ENCODE results near the gene HBZ. TPM values are rescaled to one million over a fixed set of nuclear protein-coding genes. Genes with fewer than 3 reads are reported as not detected.
"Not testable (repeated sequence)": the region's sequence is repeated elsewhere in the genome, so short reads cannot be mapped to it uniquely, and the experiment has no call there.

Gene HBZ
- total and polyA plus RNA-seq, 2 experiments from 2014 or later, result 0.28 TPM; not detected in 1

GRCh38 chr16:173928-174769, 21.7 kb downstream of the HBZ start:
- H3K36me3 ChIP-seq (replicated peaks; ENCODE audit: insufficient read depth, low read depth); H2AFZ ChIP-seq; H3K79me2 ChIP-seq; H3K27ac ChIP-seq; H3K4me2 ChIP-seq; H3K9me3 ChIP-seq (ENCODE audit: low read depth); DNase-seq (ENCODE audit: low spot score); H3K9me2 ChIP-seq (replicated peaks; ENCODE audit: insufficient read depth); H3K4me3 ChIP-seq; H4K20me1 ChIP-seq (ENCODE audit: insufficient read depth, poor library complexity, severe bottlenecking); H3K4me1 ChIP-seq (ENCODE audit: insufficient read depth): not testable (repeated sequence)
- H3K27me3 ChIP-seq, result peaks cover 46% of the 10 kb centered on the region
- WGBS (ENCODE audit: low lambda C conversion rate, missing lambda C conversion rate), result 38% methylated on average over 6 of the region's 13 CpGs

GRCh38 chr16:175011-175949, 22.8 kb downstream of the HBZ start:
- no peaks in the 10 kb centered on the region for H4K20me1 ChIP-seq (ENCODE audit: insufficient read depth, poor library complexity, severe bottlenecking)
- H3K36me3 ChIP-seq (replicated peaks; ENCODE audit: insufficient read depth, low read depth), result no peaks in the 10 kb centered on the region
- TF ChIP-seq EZH2 (IDR thresholded peaks at IDR 0.05; ENCODE audit: borderline replicate concordance) (no peak), EZH2phosphoT487 (IDR thresholded peaks at IDR 0.05; ENCODE audit: low read depth, severe bottlenecking, unreplicated experiment) (no peak), CTCF (IDR thresholded peaks at IDR 0.05; ENCODE audit: poor library complexity) (no peak)
- DNase-seq (ENCODE audit: low spot score), result no peak
- peaks cover 3% of the 10 kb centered on the region for H3K4me1 ChIP-seq (ENCODE audit: insufficient read depth)
- H3K27ac ChIP-seq, result no peak overlapping the region
- 44% methylated on average over 8 of the region's 8 CpGs for WGBS (ENCODE audit: low lambda C conversion rate, missing lambda C conversion rate)
- no peaks in the 10 kb centered on the region for H3K9me2 ChIP-seq (replicated peaks; ENCODE audit: insufficient read depth)
- H3K4me2 ChIP-seq, result no peak overlapping the region
- no peak overlapping the region for H2AFZ ChIP-seq
- no peak overlapping the region for H3K4me3 ChIP-seq
- H3K9me3 ChIP-seq (ENCODE audit: low read depth), result no peaks in the 10 kb centered on the region
- H3K79me2 ChIP-seq, result no peaks in the 10 kb centered on the region
- H3K27me3 ChIP-seq, result peaks cover 52% of the 10 kb centered on the region

GRCh38 chr16:176006-176405, 23.6 kb downstream of the HBZ start:
- not testable (repeated sequence) for H3K9me2 ChIP-seq (replicated peaks; ENCODE audit: insufficient read depth); H2AFZ ChIP-seq; H3K9me3 ChIP-seq (ENCODE audit: low read depth); H3K4me2 ChIP-seq; DNase-seq (ENCODE audit: low spot score); H3K27ac ChIP-seq; H4K20me1 ChIP-seq (ENCODE audit: insufficient read depth, poor library complexity, severe bottlenecking); H3K4me1 ChIP-seq (ENCODE audit: insufficient read depth); H3K36me3 ChIP-seq (replicated peaks; ENCODE audit: insufficient read depth, low read depth); H3K79me2 ChIP-seq; H3K4me3 ChIP-seq
- 3% methylated on average over 23 of the region's 39 CpGs for WGBS (ENCODE audit: low lambda C conversion rate, missing lambda C conversion rate)
- peak; percentile 40 for TF ChIP-seq EZH2 (IDR thresholded peaks at IDR 0.05; ENCODE audit: borderline replicate concordance)
- H3K27me3 ChIP-seq, result peaks cover 49% of the 10 kb centered on the region

- not testable (repeated sequence) for DNase-seq (ENCODE audit: low spot score); H3K4me3 ChIP-seq; H3K4me2 ChIP-seq; H2AFZ ChIP-seq; H4K20me1 ChIP-seq (ENCODE audit: insufficient read depth, poor library complexity, severe bottlenecking); H3K27ac ChIP-seq; H3K9me2 ChIP-seq (replicated peaks; ENCODE audit: insufficient read depth); H3K36me3 ChIP-seq (replicated peaks; ENCODE audit: insufficient read depth, low read depth); H3K79me2 ChIP-seq; H3K9me3 ChIP-seq (ENCODE audit: low read depth)
- TF ChIP-seq EZH2 (IDR thresholded peaks at IDR 0.05; ENCODE audit: borderline replicate concordance), result peak; percentile 51
- Histone ChIP-seq H3K27me3 (peaks cover 44% of the 10 kb centered on the region), H3K4me1 (ENCODE audit: insufficient read depth) (peaks cover 11% of the 10 kb centered on the region)
- WGBS (ENCODE audit: low lambda C conversion rate, missing lambda C conversion rate), result 9% methylated on average over 32 of the region's 88 CpGs
Observed at GRCh38 chr16:176477-177382, 24.3 kb downstream of the HBZ start, which contains the start of gene HBA1. HBA1 (plus strand) TSS chr16:176680; CDS start chr16:176717, 37 bp downstream.

All from hepatocyte (in vitro differentiated cells).